Trophoblast cell (in vitro differentiated cells and primary cell): Measurements from ENCODE around the gene ZNF555.
A peak's percentile ranks its signal among the peaks of the same experiment; 100 is the strongest.

Source experiments
- DNase-seq, 2 donors: peaks; one replicate each; pipeline ENCODE4 v3.0.0-alpha.2; 2016
- H2AFZ ChIP-seq: 2 replicates; pipeline ENCODE4 v1.6.1; 2013; ENCODE audit warnings: low read length, moderate library complexity, mild to moderate bottlenecking; ENCODE audit not compliant: insufficient read depth, poor library complexity
- H2AK5ac ChIP-seq: 2 replicates; pipeline ENCODE4 v1.6.1; 2013; ENCODE audit warnings: mild to moderate bottlenecking, low read length
- H2BK120ac ChIP-seq: 2 replicates; pipeline ENCODE4 v1.6.1; 2013; ENCODE audit warnings: low read length, mild to moderate bottlenecking, moderate library complexity; ENCODE audit not compliant: insufficient read depth, poor library complexity
- H2BK12ac ChIP-seq: 2 replicates; pipeline ENCODE4 v1.6.1; 2013; ENCODE audit warnings: mild to moderate bottlenecking, low read length, moderate library complexity
- H2BK5ac ChIP-seq: 2 replicates; pipeline ENCODE4 v1.6.1; 2013; ENCODE audit warnings: low read length, low read depth, moderate library complexity, mild to moderate bottlenecking; ENCODE audit not compliant: poor library complexity
- H3K14ac ChIP-seq: 2 replicates; pipeline ENCODE4 v1.6.1; 2013; ENCODE audit warnings: mild to moderate bottlenecking, low read length
- H3K18ac ChIP-seq: 2 replicates; pipeline ENCODE4 v1.6.1; 2013; ENCODE audit warnings: mild to moderate bottlenecking, low read length
- H3K23ac ChIP-seq: 2 replicates; pipeline ENCODE4 v1.6.1; 2013; ENCODE audit warnings: low read length
- H3K27ac ChIP-seq: 2 replicates; pipeline ENCODE4 v1.5.1; 2013; ENCODE audit warnings: low read depth, mild to moderate bottlenecking, inconsistent platforms, low read length, moderate library complexity
- H3K27me3 ChIP-seq: 2 replicates; pipeline ENCODE4 v1.6.1; 2013; ENCODE audit warnings: inconsistent platforms, mild to moderate bottlenecking, low read length, moderate library complexity; ENCODE audit not compliant: insufficient read depth
- H3K36me3 ChIP-seq, 2 experiments: 1 replicate in 1 of 2; 2 replicates in 1 of 2; pipeline ENCODE4 v1.6.1; 2013; ENCODE audit warnings: low read length in 2 of 2, mild to moderate bottlenecking in 2 of 2, moderate library complexity in 1 of 2; ENCODE audit not compliant: insufficient read depth in 2 of 2, control insufficient read depth in 1 of 2
- H3K4ac ChIP-seq: 2 replicates; pipeline ENCODE4 v1.6.1; 2013; ENCODE audit warnings: low read depth, mild to moderate bottlenecking, low read length, moderate library complexity
- H3K4me1 ChIP-seq, 2 experiments: 1 replicate in 1 of 2; 2 replicates in 1 of 2; pipeline ENCODE4 v1.6.1; 2013; ENCODE audit warnings: low read length in 2 of 2, mild to moderate bottlenecking in 2 of 2, moderate library complexity in 1 of 2; ENCODE audit not compliant: insufficient read depth in 2 of 2, control insufficient read depth in 1 of 2
- H3K4me2 ChIP-seq: 2 replicates; pipeline ENCODE4 v1.6.1; 2013; ENCODE audit warnings: inconsistent platforms, mild to moderate bottlenecking, low read length, moderate library complexity
- H3K4me3 ChIP-seq: 2 replicates; pipeline ENCODE4 v1.5.1; 2013; ENCODE audit warnings: mild to moderate bottlenecking, low read depth, low read length, inconsistent platforms
- H3K79me1 ChIP-seq: one replicate; pipeline ENCODE4 v1.6.1; 2013; ENCODE audit warnings: low read length
- H3K79me2 ChIP-seq: 2 replicates; pipeline ENCODE4 v1.6.1; 2013; ENCODE audit warnings: low read length, mild to moderate bottlenecking; ENCODE audit not compliant: control insufficient read depth, insufficient read depth, poor library complexity
- H3K9ac ChIP-seq: 2 replicates; pipeline ENCODE4 v1.6.1; 2013; ENCODE audit warnings: mild to moderate bottlenecking, low read length
- H3K9me3 ChIP-seq: 2 replicates; pipeline ENCODE4 v1.6.1; 2013; ENCODE audit warnings: low read depth, mild to moderate bottlenecking, control low read depth, inconsistent platforms, low read length; ENCODE audit not compliant: insufficient read depth
- H4K12ac ChIP-seq: 2 replicates; pipeline ENCODE4 v1.6.1; 2013; ENCODE audit warnings: low read depth, mild to moderate bottlenecking, low read length, moderate library complexity
- H4K8ac ChIP-seq: 2 replicates; pipeline ENCODE4 v1.6.1; 2013; ENCODE audit warnings: low read depth, mild to moderate bottlenecking, low read length, moderate library complexity
- H4K91ac ChIP-seq: one replicate; pipeline ENCODE4 v1.6.1; 2013; ENCODE audit warnings: low read depth, mild to moderate bottlenecking, low read length, moderate library complexity
- WGBS: extraction: QIAGEN DNeasy Blood & Tissue Kit; methylation state at CpG from one replicate; pipeline ENCODE4 v1.1.7; 2013; ENCODE audit warnings: missing lambda C conversion rate; ENCODE audit not compliant: insufficient read length, insufficient coverage; ENCODE audit errors: extremely low coverage; 5-methylcytosine and 5-hydroxymethylcytosine counted together

The ZNF555 gene

GRCh38 chr19:2798158-2798685 is 43.1 kb upstream of the ZNF555 start:
- no peaks in the 10 kb centered on the region for H3K79me2 ChIP-seq
- H2BK12ac ChIP-seq: peak overlapping the region; percentile 37
- no peak overlapping the region for H2AFZ ChIP-seq
- H3K23ac ChIP-seq: no peak overlapping the region
- no CpG with 5 or more reads among the region's 16 CpGs for WGBS
- peak overlapping the region; percentile 63 for H4K91ac ChIP-seq
- H3K4ac ChIP-seq: no peak overlapping the region
- H2BK5ac ChIP-seq: peak overlapping the region; percentile 31
- DNase-seq: no peak
- H3K18ac ChIP-seq: no peak overlapping the region
- H2BK120ac ChIP-seq: no peak overlapping the region
- peak overlapping the region; percentile 47 for H4K12ac ChIP-seq
- peak overlapping the region; percentile 8 for H3K27ac ChIP-seq
- H3K9me3 ChIP-seq: peaks cover 3% of the 10 kb centered on the region
- H2AK5ac ChIP-seq: peak overlapping the region; percentile 22
- no peak overlapping the region for H3K9ac ChIP-seq
- H4K8ac ChIP-seq: peak overlapping the region; percentile 22
- peaks cover 10% of the 10 kb centered on the region in 2 experiments for H3K4me1 ChIP-seq
- no peak overlapping the region for H3K4me3 ChIP-seq
- H3K79me1 ChIP-seq: peaks cover 5% of the 10 kb centered on the region
- no peaks in the 10 kb centered on the region for H3K27me3 ChIP-seq
- no peak overlapping the region for H3K4me2 ChIP-seq
- H3K36me3 ChIP-seq: peaks cover 80 to 82% of the 10 kb centered on the region in 2 experiments
- peak overlapping the region; percentile 9 for H3K14ac ChIP-seq

GRCh38 chr19:2798733-2799132 is 42.5 kb upstream of the ZNF555 start:
- WGBS: no CpG with 5 or more reads among the region's 7 CpGs
- Histone ChIP-seq H3K27me3 (no peaks in the 10 kb centered on the region), H3K18ac (no peak overlapping the region), H2BK5ac (no peak overlapping the region), H3K27ac (peak overlapping the region; percentile 45), H3K9me3 (peaks cover 3% of the 10 kb centered on the region), H4K91ac (peak overlapping the region; percentile 63), H2AFZ (no peak overlapping the region), H3K4me3 (no peak overlapping the region), H3K4ac (no peak overlapping the region), H3K79me1 (peaks cover 5% of the 10 kb centered on the region), H3K14ac (peak overlapping the region; percentile 9), H4K8ac (peak overlapping the region; percentile 22), H3K23ac (no peak overlapping the region), H2BK12ac (no peak overlapping the region), H2AK5ac (no peak overlapping the region), H3K4me1 (peaks cover 10% of the 10 kb centered on the region in 2 experiments), H3K9ac (no peak overlapping the region), H3K79me2 (no peaks in the 10 kb centered on the region), H3K36me3 (peaks cover 79 to 81% of the 10 kb centered on the region in 2 experiments), H4K12ac (peak overlapping the region; percentile 47), H3K4me2 (no peak overlapping the region), H2BK120ac (no peak overlapping the region)
- peak; percentile 34 to 75 for DNase-seq

- WGBS: no CpG with 5 or more reads among the region's 41 CpGs
These were observed 41.8 kb upstream of the ZNF555 start for GRCh38 chr19:2799273-2800020.

GRCh38 chr19:2800506-2800905 is 40.8 kb upstream of the ZNF555 start:
- Histone ChIP-seq H3K79me1 (peaks cover 5% of the 10 kb centered on the region), H4K12ac (no peak overlapping the region), H2BK12ac (no peak overlapping the region), H3K4me1 (peaks cover 10% of the 10 kb centered on the region in 2 experiments), H2BK120ac (no peak overlapping the region), H3K27me3 (no peaks in the 10 kb centered on the region), H3K9ac (no peak overlapping the region), H3K4me2 (no peak overlapping the region), H4K8ac (no peak overlapping the region), H4K91ac (no peak overlapping the region), H2BK5ac (no peak overlapping the region), H3K4me3 (no peak overlapping the region), H3K14ac (no peak overlapping the region), H3K18ac (no peak overlapping the region), H3K4ac (no peak overlapping the region), H3K36me3 (peaks cover 79 to 81% of the 10 kb centered on the region in 2 experiments), H3K23ac (no peak overlapping the region), H2AFZ (no peak overlapping the region), H2AK5ac (no peak overlapping the region), H3K27ac (no peak overlapping the region), H3K79me2 (no peaks in the 10 kb centered on the region), H3K9me3 (peaks cover 3% of the 10 kb centered on the region)
- WGBS: no CpG with 5 or more reads among the region's 22 CpGs
- no peak for DNase-seq

More at GRCh38 chr19:2799273-2800020, 41.8 kb upstream of the ZNF555 start:
- Histone ChIP-seq H3K36me3 (peaks cover 78 to 79% of the 10 kb centered on the region in 2 experiments), H3K4ac (no peak overlapping the region), H3K4me1 (peaks cover 10% of the 10 kb centered on the region in 2 experiments), H2BK12ac (peak overlapping the region; percentile 8), H3K9ac (no peak overlapping the region), H4K12ac (no peak overlapping the region), H3K23ac (no peak overlapping the region), H2BK120ac (no peak overlapping the region), H3K18ac (no peak overlapping the region), H3K79me1 (peaks cover 5% of the 10 kb centered on the region), H3K14ac (no peak overlapping the region), H3K4me3 (no peak overlapping the region), H2AK5ac (no peak overlapping the region), H3K27ac (peak overlapping the region; percentile 45), H3K27me3 (no peaks in the 10 kb centered on the region), H4K91ac (peak overlapping the region; percentile 31), H3K9me3 (peaks cover 3% of the 10 kb centered on the region), H2AFZ (no peak overlapping the region), H2BK5ac (no peak overlapping the region), H3K4me2 (no peak overlapping the region), H4K8ac (no peak overlapping the region), H3K79me2 (no peaks in the 10 kb centered on the region)
- no peak for DNase-seq
